IMR-90 (cell line): ENCODE data around the gene SHC2. TPM values are rescaled to one million over a fixed set of nuclear protein-coding genes. Genes with fewer than 3 reads are reported as not detected.
A peak's percentile ranks its signal among the peaks of the same experiment; 100 is the strongest.

Experiments used
- ATAC-seq: fragments of 200-7000 bp; cut with Tn5 transposase; 2 replicates; pipeline ENCODE4 v1.9.1; 2020; ENCODE audit warnings: low read depth, mild to moderate bottlenecking, moderate library complexity
- BruUV-seq: library from RNA; stranded (reverse); fragments of 400-500 nt; replicated peaks from 2 replicates; lab custom pipeline; 2021; lab: Mats Ljungman, UMichigan
- CTCF ChIA-PET: fragments of 300-600 bp; formaldehyde crosslinking; extraction: SDS; loops from one replicate; lab custom pipeline; 2021; ENCODE audit warnings: antibody characterized with exemption; lab: Yijun Ruan, JAX
- POLR2A ChIA-PET: fragments of 300-600 bp; sonication (Branson Sonifier 250); formaldehyde crosslinking; loops from one replicate; lab custom pipeline; 2022; ENCODE audit warnings: antibody characterized with exemption; ENCODE audit not compliant: unreplicated experiment; lab: Charles Lee
- DNase-seq: peaks from one replicate; pipeline ENCODE4 v3.0.0; 2013
- H2AFZ ChIP-seq: replicated peaks from 2 replicates; pipeline ENCODE3; 2013; ENCODE audit warnings: low read length, mild to moderate bottlenecking; ENCODE audit not compliant: poor library complexity
- H2AK5ac ChIP-seq: 2 replicates; pipeline ENCODE4 v1.6.1; 2013; ENCODE audit warnings: low read depth, low read length, inconsistent platforms
- H2AK9ac ChIP-seq: replicated peaks from 2 replicates; pipeline ENCODE3; 2013; ENCODE audit warnings: mild to moderate bottlenecking, low read depth, low read length, moderate library complexity; ENCODE audit not compliant: poor library complexity
- H2BK120ac ChIP-seq: 2 replicates; pipeline ENCODE4 v1.6.1; 2013; ENCODE audit warnings: low read depth, low read length, inconsistent platforms
- H2BK15ac ChIP-seq: 3 replicates; pipeline ENCODE4 v1.6.1; 2013; ENCODE audit warnings: low read depth, low read length, inconsistent platforms
- H2BK20ac ChIP-seq: 2 replicates; pipeline ENCODE4 v1.6.1; 2013; ENCODE audit warnings: low read depth, mild to moderate bottlenecking, inconsistent platforms, low read length, moderate library complexity
- H2BK5ac ChIP-seq: 2 replicates; pipeline ENCODE4 v1.6.1; 2013; ENCODE audit warnings: mild to moderate bottlenecking, low read depth, low read length, inconsistent platforms; ENCODE audit not compliant: poor library complexity, severe bottlenecking
- H3K14ac ChIP-seq: replicated peaks from 2 replicates; pipeline ENCODE4 v1.6.1; 2013; ENCODE audit warnings: low read depth, low read length, inconsistent platforms
- H3K18ac ChIP-seq: 2 replicates; pipeline ENCODE4 v1.6.1; 2013; ENCODE audit warnings: low read depth, low read length, control low read depth
- H3K23ac ChIP-seq: 2 replicates; pipeline ENCODE4 v1.6.1; 2013; ENCODE audit warnings: low read depth, low read length, inconsistent platforms
- H3K27ac ChIP-seq: 2 replicates; pipeline ENCODE4 v1.5.1; 2013; ENCODE audit warnings: mild to moderate bottlenecking, control low read depth, low read length; ENCODE audit not compliant: insufficient read depth
- H3K27me3 ChIP-seq: 2 replicates; pipeline ENCODE4 v1.6.1; 2013; ENCODE audit warnings: low read length; ENCODE audit not compliant: control insufficient read depth, insufficient read depth
- H3K36me3 ChIP-seq: 2 replicates; pipeline ENCODE4 v1.6.1; 2013; ENCODE audit warnings: low read length, mixed read lengths; ENCODE audit not compliant: control insufficient read depth, insufficient read depth
- H3K4ac ChIP-seq: 2 replicates; pipeline ENCODE4 v1.6.1; 2013; ENCODE audit warnings: low read depth, low read length, inconsistent platforms
- H3K4me1 ChIP-seq: 2 replicates; pipeline ENCODE4 v1.6.1; 2013; ENCODE audit warnings: low read length, mixed read lengths; ENCODE audit not compliant: control insufficient read depth, insufficient read depth
- H3K4me2 ChIP-seq: 2 replicates; pipeline ENCODE4 v1.6.1; 2013; ENCODE audit warnings: low read depth, mild to moderate bottlenecking, control low read depth, low read length, moderate library complexity
- H3K4me3 ChIP-seq: 2 replicates; pipeline ENCODE4 v1.5.1; 2013; ENCODE audit warnings: low read depth, mild to moderate bottlenecking, control low read depth, low read length, moderate library complexity; ENCODE audit not compliant: insufficient read depth
- H3K56ac ChIP-seq: 2 replicates; pipeline ENCODE4 v1.6.1; 2013; ENCODE audit warnings: low read length, inconsistent platforms; ENCODE audit not compliant: insufficient read depth; ENCODE audit errors: extremely low read depth
- H3K79me1 ChIP-seq, 2 experiments: 2 replicates each; pipeline ENCODE4 v1.6.1; 2013; ENCODE audit warnings: low read length in 2 of 2, inconsistent platforms in 1 of 2, low read depth in 1 of 2
- H3K9ac ChIP-seq: 2 replicates; pipeline ENCODE4 v1.6.1; 2013; ENCODE audit warnings: low read depth, low read length, control low read depth
- H3K9me1 ChIP-seq: 2 replicates; pipeline ENCODE4 v1.6.1; 2013; ENCODE audit warnings: low read length, inconsistent platforms; ENCODE audit not compliant: insufficient read depth
- H3K9me3 ChIP-seq: 2 replicates; pipeline ENCODE4 v1.6.1; 2013; ENCODE audit warnings: low read length; ENCODE audit not compliant: control insufficient read depth, insufficient read depth
- H4K20me1 ChIP-seq: 2 replicates; pipeline ENCODE4 v1.6.1; 2013; ENCODE audit warnings: low read length, inconsistent platforms; ENCODE audit not compliant: insufficient read depth
- H4K5ac ChIP-seq: 2 replicates; pipeline ENCODE4 v1.6.1; 2013; ENCODE audit warnings: mild to moderate bottlenecking, low read depth, low read length, control low read depth
- H4K8ac ChIP-seq, 2 experiments: 2 replicates each; pipeline ENCODE4 v1.6.1; 2013; ENCODE audit warnings: low read depth in 2 of 2, low read length in 2 of 2, control low read depth in 1 of 2, inconsistent platforms in 1 of 2
- H4K91ac ChIP-seq: 2 replicates; pipeline ENCODE4 v1.6.1; 2013; ENCODE audit warnings: low read depth, low read length, inconsistent platforms; ENCODE audit not compliant: insufficient read depth
- BHLHE40 ChIP-seq: fragments of 150-350 bp; IDR thresholded peaks from 2 replicates; pipeline ENCODE4 v1.6.1; 2016; ENCODE audit warnings: mild to moderate bottlenecking, low read depth, low read length
- CHD1 ChIP-seq: IDR thresholded peaks from 2 replicates; pipeline ENCODE4 v1.6.1; 2012; ENCODE audit warnings: low read depth, low read length, improper control_type of control experiment
- ELK1 ChIP-seq: fragments of 150-350 bp; IDR thresholded peaks from 2 replicates; pipeline ENCODE4 v1.6.1; 2016; ENCODE audit warnings: low read depth, mild to moderate bottlenecking, low read length, moderate library complexity, borderline replicate concordance
- FOS ChIP-seq: fragments of 150-350 bp; IDR thresholded peaks from 2 replicates; pipeline ENCODE4 v1.6.1; 2016; ENCODE audit warnings: low read depth, low read length
- POLR2A ChIP-seq: IDR thresholded peaks from 2 replicates; pipeline ENCODE4 v1.6.1; 2012; ENCODE audit warnings: mild to moderate bottlenecking, low read depth, low read length
- USF2 ChIP-seq: fragments of 150-350 bp; IDR thresholded peaks from 2 replicates; pipeline ENCODE4 v1.6.1; 2017; ENCODE audit warnings: mild to moderate bottlenecking, antibody characterized with exemption, low read length, low read depth
- WGBS, 2 experiments: methylation state at CpG; one replicate each; pipeline versions ENCODE4 v1.1.5 to v1.1.7; 2013; ENCODE audit warnings: missing lambda C conversion rate in 2 of 2; ENCODE audit not compliant: insufficient read length in 1 of 2; ENCODE audit errors: extremely low coverage in 2 of 2; 5-methylcytosine and 5-hydroxymethylcytosine counted together
- dilution Hi-C: fragments of 300-500 bp; cut with HindIII; formaldehyde crosslinking; loops from one replicate; pipeline ENCODE4 v1.14.3; 2018; ENCODE audit warnings: low sequenced_read_pairs; ENCODE audit not compliant: unreplicated experiment
- in situ Hi-C: fragments of 300-500 bp; cut with MboI; formaldehyde crosslinking; loops from 3 replicates; pipeline ENCODE4 v1.14.3; 2019; ENCODE audit warnings: low sequenced_read_pairs, inconsistent platforms, mixed read lengths
- intact Hi-C: fragments of 100-400 bp; cut with micrococcal nuclease; formaldehyde crosslinking; loops from 2 replicates; pipeline ENCODE4 v1.10.0; 2022
- polyA plus RNA-seq, 3 experiments: library from polyadenylated mRNA; depleted of rRNA; stranded (reverse); fragments of >200 nt; gene quantifications; 2 replicates each; pipeline ENCODE4 v1.2.3, GENCODE V29; 2012; ENCODE audit warnings: low replicate concordance in 1 of 3
- total RNA-seq: library from RNA; depleted of rRNA; stranded (reverse); fragments of >200 nt; gene quantifications from 2 replicates; pipeline ENCODE4 v1.2.3, GENCODE V29; 2012

The SHC2 gene
- total and polyA plus RNA-seq, 2 of the 4 experiments (the other 2 are of a cell fraction): 0.68 TPM; not detected in 1

- Histone ChIP-seq H3K27ac (no peak overlapping the region), H3K27me3 (peaks cover 5% of the 10 kb centered on the region; the same call in 1 of the 2 replicates), H4K20me1 (no peaks in the 10 kb centered on the region), H3K9ac (no peak overlapping the region), H2BK5ac (no peak overlapping the region), H3K4me3 (no peak overlapping the region), H3K18ac (no peak overlapping the region), H3K9me1 (peaks cover 4% of the 10 kb centered on the region; the same call in 1 of the 2 replicates), H3K79me1 (peaks cover 0 to 7% of the 10 kb centered on the region in 2 experiments; a peak in 1 of 4 replicates), H4K91ac (no peak overlapping the region), H3K9me3 (no peaks in the 10 kb centered on the region), H2AFZ (peak overlapping the region; percentile 51), H3K4me2 (no peak overlapping the region), H2AK9ac (no peak overlapping the region), H3K36me3 (no peaks in the 10 kb centered on the region), H2BK120ac (no peak overlapping the region), H3K4me1 (peaks cover 4% of the 10 kb centered on the region; the same call in 1 of the 2 replicates), H3K56ac (no peak overlapping the region), H2BK15ac (no peak overlapping the region), H3K4ac (no peak overlapping the region), H2AK5ac (no peak overlapping the region), H3K23ac (no peak overlapping the region), H4K5ac (no peak overlapping the region), H2BK20ac (no peak overlapping the region), H4K8ac (no peak overlapping the region), H3K14ac (no peak overlapping the region)
- ChIA-PET POLR2A (no interaction called here), CTCF (interaction anchor here (2.0 kb wide), 1 partner anchor 15 kb away, joined by 7 read pairs; no protein-coding TSS in a partner anchor)
- dilution Hi-C loops (no loop called here), intact Hi-C loops (no loop called here), in situ Hi-C loops (no loop called here)
- DNase-seq: no peak
- WGBS, 2 experiments: 65% methylated on average over 9 of the region's 32 CpGs; no CpG with 5 or more reads in 1 of the 2 experiments
- ATAC-seq: no peak
- no peak for TF ChIP-seq ELK1
- TF ChIP-seq CHD1: no peak
- no peak for TF ChIP-seq BHLHE40
- no peak for TF ChIP-seq POLR2A
- TF ChIP-seq USF2: no peak
- TF ChIP-seq FOS: no peak
- BruUV-seq: no TSS peak
Observed at GRCh38 chr19:491146-491741, 30.4 kb upstream of the SHC2 start.
